Neuronal stem cell (in vitro differentiated cells): ENCODE results near the gene ARL14EP.

Source experiments
- DNase-seq: peaks from one replicate; pipeline ENCODE4 v3.0.0-alpha.2; 2013; ENCODE audit warnings: low spot score
- H2AFZ ChIP-seq: one replicate; pipeline ENCODE4 v1.6.1; 2013; ENCODE audit warnings: mild to moderate bottlenecking, low read length, inconsistent platforms
- H2AK5ac ChIP-seq: 2 replicates; pipeline ENCODE4 v1.6.1; 2013; ENCODE audit warnings: low read depth, mild to moderate bottlenecking, inconsistent platforms, low read length, moderate library complexity, mixed read lengths
- H2BK120ac ChIP-seq: 2 replicates; pipeline ENCODE4 v1.6.1; 2013; ENCODE audit warnings: low read depth, mild to moderate bottlenecking, inconsistent platforms, low read length, moderate library complexity, mixed read lengths
- H2BK12ac ChIP-seq: one replicate; pipeline ENCODE4 v1.6.1; 2013; ENCODE audit warnings: low read length, inconsistent platforms
- H2BK15ac ChIP-seq: 2 replicates; pipeline ENCODE4 v1.6.1; 2013; ENCODE audit warnings: mild to moderate bottlenecking, low read length, inconsistent platforms, mixed read lengths
- H2BK5ac ChIP-seq: one replicate; pipeline ENCODE4 v1.6.1; 2013; ENCODE audit warnings: inconsistent platforms, mild to moderate bottlenecking, low read length, moderate library complexity
- H3K14ac ChIP-seq: one replicate; pipeline ENCODE4 v1.6.1; 2013; ENCODE audit warnings: low read length, inconsistent platforms
- H3K18ac ChIP-seq: 2 replicates; pipeline ENCODE4 v1.6.1; 2013; ENCODE audit warnings: low read length, inconsistent platforms
- H3K23ac ChIP-seq: 2 replicates; pipeline ENCODE4 v1.6.1; 2013; ENCODE audit warnings: low read depth, mild to moderate bottlenecking, mixed read lengths, low read length, inconsistent platforms; ENCODE audit not compliant: poor library complexity
- H3K27ac ChIP-seq: replicated peaks from 3 replicates; pipeline ENCODE4 v1.5.1; 2013; ENCODE audit warnings: low read length, inconsistent platforms
- H3K27me3 ChIP-seq, 3 experiments: 2 replicates each; pipeline ENCODE4 v1.6.1; 2013; ENCODE audit warnings: low read length in 3 of 3, mild to moderate bottlenecking in 2 of 3, inconsistent platforms in 1 of 3, low read depth in 1 of 3, mixed read lengths in 1 of 3, moderate library complexity in 1 of 3; ENCODE audit not compliant: control insufficient read depth in 3 of 3, insufficient read depth in 3 of 3
- H3K36me3 ChIP-seq, 2 donors: replicated peaks in 1 of 2; 2 replicates each; pipeline ENCODE4 v1.6.1; 2013; ENCODE audit warnings: low read length in 2 of 2; ENCODE audit not compliant: control insufficient read depth in 2 of 2, insufficient read depth in 2 of 2
- H3K4ac ChIP-seq: 2 replicates; pipeline ENCODE4 v1.6.1; 2013; ENCODE audit warnings: inconsistent platforms, mild to moderate bottlenecking, low read length, moderate library complexity
- H3K4me1 ChIP-seq, 2 donors: 1 replicate in 1 of 2; 2 replicates in 1 of 2; pipeline ENCODE4 v1.6.1; 2013; ENCODE audit warnings: low read length in 2 of 2, low read depth in 1 of 2; ENCODE audit not compliant: control insufficient read depth in 2 of 2, insufficient read depth in 1 of 2
- H3K4me2 ChIP-seq: one replicate; pipeline ENCODE4 v1.6.1; 2013; ENCODE audit warnings: mild to moderate bottlenecking, low read length, inconsistent platforms; ENCODE audit not compliant: insufficient read depth, poor library complexity, severe bottlenecking
- H3K4me3 ChIP-seq, 2 donors: 2 replicates each; pipeline ENCODE4 v1.5.1; 2013; ENCODE audit warnings: low read length in 2 of 2, mild to moderate bottlenecking in 2 of 2, inconsistent platforms in 1 of 2, moderate library complexity in 1 of 2
- H3K79me1 ChIP-seq: one replicate; pipeline ENCODE4 v1.6.1; 2013; ENCODE audit warnings: low read depth, mild to moderate bottlenecking, inconsistent platforms, low read length, moderate library complexity
- H3K9ac ChIP-seq: one replicate; pipeline ENCODE4 v1.6.1; 2013; ENCODE audit warnings: mild to moderate bottlenecking, low read depth, low read length, inconsistent platforms; ENCODE audit not compliant: poor library complexity
- H3K9me3 ChIP-seq, 2 donors: replicated peaks in 1 of 2; 2 replicates each; pipeline versions ENCODE3 to v1.6.1; 2013; ENCODE audit warnings: low read length in 2 of 2, mild to moderate bottlenecking in 2 of 2, inconsistent platforms in 1 of 2, low read depth in 1 of 2, mixed read lengths in 1 of 2, moderate library complexity in 1 of 2; ENCODE audit not compliant: control insufficient read depth in 2 of 2, insufficient read depth in 1 of 2
- H4K8ac ChIP-seq: one replicate; pipeline ENCODE4 v1.6.1; 2013; ENCODE audit warnings: low read depth, mild to moderate bottlenecking, inconsistent platforms, low read length, moderate library complexity
- H4K91ac ChIP-seq: one replicate; pipeline ENCODE4 v1.6.1; 2013; ENCODE audit warnings: low read length, low read depth, mild to moderate bottlenecking, inconsistent platforms; ENCODE audit not compliant: poor library complexity
- WGBS, 2 donors: extraction: QIAGEN DNeasy Blood & Tissue Kit; methylation state at CpG; one replicate each; pipeline ENCODE4 v1.1.7; 2013; ENCODE audit warnings: missing lambda C conversion rate in 2 of 2, mixed read lengths in 1 of 2; ENCODE audit not compliant: insufficient read length in 2 of 2, insufficient replicate concordance in 1 of 2; ENCODE audit errors: extremely low coverage in 2 of 2; 5-methylcytosine and 5-hydroxymethylcytosine counted together

Gene ARL14EP

DNA sequence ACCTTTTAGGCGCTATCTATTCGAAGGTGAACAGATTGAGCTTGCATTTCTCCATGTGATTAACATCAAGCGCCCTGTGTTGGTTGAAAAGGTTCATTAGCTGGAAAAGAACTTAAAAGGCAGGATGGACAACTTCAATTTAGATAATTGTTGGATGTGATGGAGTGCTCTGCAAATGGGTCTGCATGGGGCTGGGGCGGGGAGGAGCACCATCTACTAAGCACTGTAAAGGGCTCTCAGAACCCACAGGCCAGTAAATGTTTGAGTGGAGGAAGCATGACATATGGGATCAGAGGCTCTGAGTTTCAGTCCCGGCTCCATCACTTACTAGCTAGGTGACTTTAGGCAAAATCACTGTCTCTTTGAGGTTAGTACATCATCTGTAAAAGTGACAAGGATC, 28.2 kb downstream of the ARL14EP start:
- Histone ChIP-seq H2BK5ac (no peak overlapping the region), H3K23ac (no peak overlapping the region), H3K4me1 (no peaks in the 10 kb centered on the region), H4K8ac (no peak overlapping the region), H3K18ac (no peak overlapping the region), H2BK120ac (no peak overlapping the region), H3K27ac (no peak overlapping the region), H3K9ac (no peak overlapping the region), H3K79me1 (no peaks in the 10 kb centered on the region), H3K14ac (no peak overlapping the region), H4K91ac (no peak overlapping the region), H3K4ac (no peak overlapping the region), H3K9me3 (no peaks in the 10 kb centered on the region), H2AK5ac (no peak overlapping the region), H2AFZ (no peak overlapping the region), H3K4me2 (no peak overlapping the region), H3K4me3 (no peak overlapping the region), H3K36me3 (no peaks in the 10 kb centered on the region), H2BK12ac (no peak overlapping the region), H2BK15ac (no peak overlapping the region), H3K27me3 (peaks cover 0 to 9% (median 0%) of the 10 kb centered on the region in 3 experiments)
- no peak for DNase-seq
- no CpG with 5 or more reads among the region's 5 CpGs for WGBS, 2 donors

GRCh38 chr11:30356391-30356790, 33.5 kb downstream of the ARL14EP start:
- Histone ChIP-seq H3K27me3 (peaks cover 0 to 12% (median 0%) of the 10 kb centered on the region in 3 experiments), H3K4me2 (no peak overlapping the region), H3K36me3 (no peaks in the 10 kb centered on the region), H2BK15ac (no peak overlapping the region), H3K9ac (no peak overlapping the region), H2BK120ac (no peak overlapping the region), H3K18ac (no peak overlapping the region), H2BK12ac (no peak overlapping the region), H3K23ac (no peak overlapping the region), H3K14ac (no peak overlapping the region), H2AK5ac (no peak overlapping the region), H4K91ac (no peak overlapping the region), H2AFZ (no peak overlapping the region), H4K8ac (no peak overlapping the region), H3K9me3 (no peaks in the 10 kb centered on the region), H3K27ac (no peak overlapping the region), H2BK5ac (no peak overlapping the region), H3K4me3 (no peak overlapping the region), H3K4ac (no peak overlapping the region), H3K79me1 (no peaks in the 10 kb centered on the region), H3K4me1 (no peaks in the 10 kb centered on the region)
- no peak for DNase-seq
- no CpG with 5 or more reads among the region's 4 CpGs for whole genome bisulfite sequencing, 2 donors

DNA sequence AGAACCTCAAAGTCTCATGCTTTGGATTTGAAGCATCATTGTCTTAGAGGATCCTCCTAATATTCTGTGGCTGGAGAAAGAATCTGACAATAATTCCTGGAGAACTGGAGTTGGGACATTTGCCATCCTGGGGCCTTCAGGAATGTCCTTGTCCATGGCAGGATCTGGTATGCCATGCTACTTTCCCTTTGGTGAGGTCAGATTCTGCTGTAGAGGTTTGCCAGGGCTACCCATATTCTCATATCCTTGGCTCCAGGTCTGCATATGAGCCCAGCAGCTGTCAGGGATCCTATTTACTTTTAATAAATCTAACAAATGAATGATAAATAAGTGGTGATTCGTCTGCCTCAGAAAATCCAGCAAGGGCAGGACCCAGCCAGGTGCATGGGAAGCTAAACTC, 35.0 kb downstream of the ARL14EP start:
- Histone ChIP-seq H2BK5ac (no peak overlapping the region), H3K36me3 (no peaks in the 10 kb centered on the region), H2BK120ac (no peak overlapping the region), H3K9ac (no peak overlapping the region), H3K4me3 (no peak overlapping the region), H3K27me3 (peaks cover 0 to 10% (median 0%) of the 10 kb centered on the region in 3 experiments), H3K9me3 (no peaks in the 10 kb centered on the region), H4K8ac (no peak overlapping the region), H3K4ac (no peak overlapping the region), H3K4me2 (no peak overlapping the region), H4K91ac (no peak overlapping the region), H2BK12ac (no peak overlapping the region), H3K4me1 (no peaks in the 10 kb centered on the region), H2AFZ (no peak overlapping the region), H3K23ac (no peak overlapping the region), H2BK15ac (no peak overlapping the region), H2AK5ac (no peak overlapping the region), H3K18ac (no peak overlapping the region), H3K14ac (no peak overlapping the region), H3K27ac (no peak overlapping the region), H3K79me1 (no peaks in the 10 kb centered on the region)
- DNase-seq = no peak
- no CpG with 5 or more reads among the region's 1 CpG for WGBS, 2 donors

DNA sequence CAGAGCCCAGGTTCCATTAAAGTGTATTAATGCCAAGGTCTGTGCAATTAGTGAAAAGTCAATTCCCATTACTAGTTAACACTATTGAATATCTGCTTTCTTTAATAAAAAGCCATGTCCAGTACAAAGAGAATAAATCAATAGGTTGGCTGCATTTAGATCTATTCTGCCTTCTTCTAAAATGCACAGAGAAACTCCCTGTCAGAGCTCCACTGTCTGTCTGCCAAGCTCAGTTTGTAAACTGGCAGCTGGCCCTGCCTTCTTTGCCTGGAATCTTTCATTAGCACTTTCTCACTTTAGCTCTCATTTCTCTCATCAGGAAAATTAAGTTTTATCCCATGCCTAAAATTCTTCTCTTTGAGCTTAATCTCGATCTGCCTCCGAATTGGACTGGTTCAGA, 35.6 kb downstream of the ARL14EP start:
- Histone ChIP-seq H3K14ac (no peak overlapping the region), H3K9ac (no peak overlapping the region), H3K4me3 (no peak overlapping the region), H3K18ac (no peak overlapping the region), H4K91ac (no peak overlapping the region), H3K4me2 (no peak overlapping the region), H3K79me1 (no peaks in the 10 kb centered on the region), H4K8ac (no peak overlapping the region), H2BK15ac (no peak overlapping the region), H3K4me1 (no peaks in the 10 kb centered on the region), H3K36me3 (no peaks in the 10 kb centered on the region), H2AFZ (no peak overlapping the region), H3K23ac (no peak overlapping the region), H2BK120ac (no peak overlapping the region), H3K27ac (no peak overlapping the region), H3K4ac (no peak overlapping the region), H2BK12ac (no peak overlapping the region), H2AK5ac (no peak overlapping the region), H2BK5ac (no peak overlapping the region), H3K9me3 (no peaks in the 10 kb centered on the region), H3K27me3 (peaks cover 0 to 6% (median 0%) of the 10 kb centered on the region in 3 experiments)
- DNase-seq = no peak
- no CpG with 5 or more reads among the region's 2 CpGs for WGBS, 2 donors
